CD4-positive, alpha-beta T cell treated with Interleukin-12 subunit alpha and Interleukin-12 subunit beta, for 1 hour (primary cell): ENCODE results near the gene SLC4A8.

ENCODE experiments used
- DNase-seq: peaks from one replicate; pipeline ENCODE4 v3.0.0-alpha.2; 2020

SLC4A8 gene

GRCh38 chr12:51424662-51425539 is at the start of gene SLC4A8:
Gene SLC4A8, plus strand, starts transcription at chr12:51424831. Its CDS starts 157 bp downstream, at chr12:51424988.
- DNase-seq, result peak; percentile 86

- no peak for DNase-seq
These were observed 49.8 kb upstream of the SLC4A8 start for GRCh38 chr12:51374856-51375255.

- DNase-seq, result no peak
These were observed 47.3 kb upstream of the SLC4A8 start for GRCh38 chr12:51377099-51377984.

GRCh38 chr12:51378749-51379148 is 45.9 kb upstream of the SLC4A8 start:
- no peak for DNase-seq

DNA sequence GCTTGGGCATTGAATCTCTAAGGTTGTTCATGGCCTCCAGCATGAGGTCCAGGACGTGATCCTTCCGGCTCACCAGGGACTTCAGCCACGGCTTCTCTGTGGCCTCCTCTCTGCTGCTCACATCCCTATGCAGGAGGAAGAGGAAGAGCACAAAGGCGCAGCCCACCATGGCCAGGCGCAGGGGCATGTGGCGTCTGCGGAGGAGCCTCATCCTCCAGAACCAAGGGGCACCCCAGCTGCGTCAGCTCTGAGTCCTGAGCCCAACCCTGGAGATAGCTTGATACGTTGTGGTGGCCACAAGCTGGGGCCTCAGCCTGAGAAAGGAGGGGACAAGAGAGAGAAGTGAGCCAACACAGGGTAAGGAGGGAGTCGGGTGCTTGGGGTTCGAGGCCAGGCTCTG is 45.1 kb upstream of the SLC4A8 start:
- no peak for DNase-seq

- no peak for DNase-seq
These were observed 43.2 kb upstream of the SLC4A8 start for GRCh38 chr12:51381226-51382079.

DNA sequence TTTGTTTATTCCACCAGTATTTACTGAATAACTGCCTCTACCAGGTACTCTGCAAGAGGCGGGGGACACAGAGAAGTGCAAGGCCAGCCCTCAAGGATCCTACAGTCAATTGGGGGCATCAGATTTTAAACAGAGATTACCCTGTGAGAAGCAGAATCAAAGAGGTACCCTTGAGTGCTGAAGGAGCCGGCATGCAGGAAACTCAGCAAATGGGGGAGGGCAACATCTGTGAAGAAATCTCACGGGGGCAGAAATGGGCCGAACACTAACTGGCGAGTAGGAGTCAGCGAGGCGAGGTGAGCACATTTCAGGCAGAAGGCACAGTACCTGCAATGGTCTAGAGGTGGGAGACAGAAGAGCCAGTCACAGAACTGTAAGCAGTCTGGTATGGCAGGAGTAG is 42.5 kb upstream of the SLC4A8 start:
- DNase-seq, result no peak

DNA sequence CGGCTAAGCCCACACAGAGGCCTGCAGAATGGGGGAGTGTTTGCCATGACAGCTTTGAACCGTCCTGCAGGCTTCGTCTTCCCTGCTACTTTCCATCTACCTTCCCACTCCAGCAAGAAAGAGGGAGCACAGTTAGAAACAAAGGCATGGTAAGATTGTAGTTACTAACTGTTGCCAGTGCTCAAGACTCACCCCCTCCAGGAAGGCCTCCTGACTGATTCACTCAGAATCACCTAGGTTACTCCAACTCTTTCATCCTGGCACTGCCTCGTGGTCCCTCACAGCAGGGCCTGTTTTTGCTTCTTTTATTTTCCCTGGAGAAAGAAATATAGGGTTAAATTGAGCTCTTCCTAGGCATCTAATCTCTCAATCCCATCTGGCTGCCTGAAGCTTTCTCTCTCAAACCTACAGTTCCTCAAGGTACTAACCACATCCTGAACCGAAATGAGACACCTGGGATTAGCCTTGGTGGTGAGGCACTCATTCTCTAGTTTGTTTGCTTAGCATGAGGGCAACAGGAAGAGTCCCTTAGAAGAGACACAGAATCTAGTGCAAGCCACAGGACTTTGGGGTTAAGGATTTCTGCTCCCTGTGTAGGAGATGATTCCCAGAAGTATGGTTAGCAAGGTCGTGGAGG is 41.2 kb upstream of the SLC4A8 start:
- no peak for DNase-seq

DNA sequence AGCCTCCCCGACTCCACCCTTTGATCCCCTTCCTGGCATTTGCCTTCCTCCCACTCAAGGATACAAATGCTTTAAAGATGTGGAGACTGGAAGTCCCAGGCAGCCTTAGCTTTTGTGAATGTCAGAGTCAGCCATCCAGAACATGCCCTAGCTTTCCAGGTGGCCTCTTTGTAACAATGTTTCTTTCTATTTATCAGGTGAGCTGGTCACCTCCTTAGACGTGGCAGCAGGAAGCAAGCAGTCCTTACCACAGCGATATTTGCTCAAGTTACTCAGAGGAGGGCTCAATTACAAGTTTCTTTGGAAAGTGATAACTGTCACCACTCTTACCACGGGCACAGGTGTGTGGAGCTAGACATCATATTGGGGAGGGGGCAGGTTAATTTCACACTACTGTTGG is 38.3 kb upstream of the SLC4A8 start:
- DNase-seq, result no peak

GRCh38 chr12:51388069-51388799 is 36.4 kb upstream of the SLC4A8 start:
- no peak for DNase-seq

DNA sequence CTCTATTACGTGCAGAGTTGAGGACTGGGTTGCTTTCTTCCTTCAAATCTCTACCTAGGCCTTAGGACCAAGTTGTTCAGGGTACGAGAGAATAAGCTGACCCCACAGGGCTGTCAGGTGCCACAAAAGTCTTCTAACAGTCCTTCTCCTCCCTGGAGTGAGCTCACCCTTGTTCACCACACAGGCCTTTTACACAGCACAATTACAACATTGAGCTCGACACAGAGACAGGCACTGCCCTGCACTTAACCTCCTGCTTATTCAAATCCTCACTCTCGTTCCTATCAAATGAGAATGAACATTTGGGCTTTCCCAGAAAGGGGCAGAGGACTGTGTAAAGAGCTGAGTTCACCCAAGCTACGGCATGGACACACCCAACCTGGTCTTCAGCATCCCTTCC is 35.8 kb upstream of the SLC4A8 start:
- no peak for DNase-seq

DNA sequence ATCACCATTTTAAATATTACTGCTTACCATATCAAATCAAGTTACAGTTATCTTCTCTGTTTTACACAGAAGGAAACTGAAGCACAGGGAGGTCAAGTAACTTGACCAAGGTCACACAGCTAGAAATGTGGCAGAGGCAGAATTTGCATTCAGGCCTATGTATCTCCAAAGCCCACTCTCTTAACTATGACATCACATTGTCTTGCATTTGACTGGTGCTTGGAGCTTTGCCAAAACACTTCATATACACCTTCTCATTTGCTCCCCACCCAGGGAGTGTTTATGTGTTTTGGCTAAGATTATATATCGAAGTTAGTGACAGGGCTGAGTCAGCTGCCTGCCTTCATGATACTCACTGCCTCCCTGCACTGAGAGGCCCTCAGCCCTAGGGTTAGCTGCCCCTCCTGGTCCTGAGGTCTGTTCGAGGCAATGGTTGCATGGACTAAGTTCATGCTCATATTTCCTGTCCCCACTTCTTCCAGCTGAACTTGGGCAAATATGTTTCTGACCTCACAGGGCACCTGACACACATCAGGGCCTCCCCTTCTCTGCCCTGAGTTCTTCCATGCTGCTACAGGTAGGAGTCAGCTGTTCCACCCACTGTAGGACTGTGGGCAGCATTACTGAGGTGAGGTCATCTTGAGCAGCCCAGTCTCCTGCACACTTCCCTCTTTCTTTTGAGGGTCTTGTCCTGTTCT is 35.2 kb upstream of the SLC4A8 start:
- DNase-seq, result no peak

DNA sequence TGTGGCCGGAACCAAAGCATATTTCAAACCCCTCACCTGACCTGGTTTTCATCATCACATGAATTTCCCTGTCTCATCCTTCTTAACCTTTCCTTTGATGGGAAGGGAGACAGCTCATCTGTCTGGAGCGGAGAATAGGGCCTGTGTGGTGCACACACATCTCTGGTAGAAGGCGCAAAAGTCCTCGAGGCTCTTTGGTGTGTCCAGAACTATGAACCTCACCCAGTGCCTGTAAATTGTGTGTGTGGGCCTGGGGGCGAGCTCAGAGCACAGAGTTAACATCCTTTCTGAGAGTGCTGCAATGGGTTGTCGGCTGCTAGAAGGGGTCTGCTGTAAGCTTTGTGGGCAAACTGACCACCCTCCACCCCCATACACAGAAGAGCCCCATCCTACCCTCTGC is 34.2 kb upstream of the SLC4A8 start:
- no peak for DNase-seq

- no peak for DNase-seq
These were observed 33.7 kb upstream of the SLC4A8 start for GRCh38 chr12:51390891-51391282.

DNA sequence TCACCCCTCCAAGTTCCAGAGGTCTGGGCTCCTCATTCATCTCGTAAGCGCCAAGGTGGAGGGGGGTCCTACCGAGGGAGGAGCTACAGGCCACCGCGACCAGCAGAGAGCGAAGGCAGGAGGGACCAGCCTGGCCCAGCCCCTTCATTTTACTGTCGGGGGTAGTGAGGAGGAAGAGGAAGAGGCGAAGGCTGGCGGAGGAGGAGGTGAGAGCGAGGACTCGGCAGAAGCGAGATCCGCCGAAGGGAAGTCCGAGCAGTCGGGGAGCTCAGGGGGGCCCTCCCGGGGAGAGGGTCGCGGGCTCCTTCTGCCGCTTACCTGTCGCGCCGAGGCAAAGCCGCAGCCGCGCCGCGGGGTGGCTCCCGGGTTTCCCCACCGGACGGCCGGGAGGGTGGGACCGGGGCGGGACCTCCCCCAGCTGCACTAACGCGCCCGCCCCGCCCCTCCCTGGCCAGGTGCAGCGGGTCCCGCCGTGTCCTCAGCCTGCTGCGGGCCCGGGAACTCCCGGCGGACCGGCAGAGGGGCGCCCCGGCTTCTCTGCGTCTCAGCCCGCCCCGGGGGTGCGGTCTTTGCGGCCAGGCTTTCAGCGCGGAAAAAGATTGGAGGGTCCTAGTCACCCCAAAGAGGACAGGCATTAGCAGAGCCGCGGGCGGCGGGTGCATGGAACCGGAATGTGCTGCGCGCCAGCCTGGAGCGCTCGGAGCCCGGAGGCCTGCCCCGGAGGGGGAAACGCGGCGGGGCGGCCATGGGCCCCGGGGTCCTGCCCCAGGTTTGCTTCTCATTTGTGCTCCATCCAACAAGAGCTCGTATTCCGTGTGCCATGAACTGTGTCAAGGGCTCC is 33.1 kb upstream of the SLC4A8 start, which contains the start of gene GALNT6:
Gene GALNT6, minus strand, starts transcription at position 124 of the 841 bp plus-strand sequence. CDS start 11,625 bp downstream, outside the sequence.
- peak; percentile 82 for DNase-seq

- no peak for DNase-seq
These were observed 31.9 kb upstream of the SLC4A8 start for GRCh38 chr12:51392556-51393237.

DNA sequence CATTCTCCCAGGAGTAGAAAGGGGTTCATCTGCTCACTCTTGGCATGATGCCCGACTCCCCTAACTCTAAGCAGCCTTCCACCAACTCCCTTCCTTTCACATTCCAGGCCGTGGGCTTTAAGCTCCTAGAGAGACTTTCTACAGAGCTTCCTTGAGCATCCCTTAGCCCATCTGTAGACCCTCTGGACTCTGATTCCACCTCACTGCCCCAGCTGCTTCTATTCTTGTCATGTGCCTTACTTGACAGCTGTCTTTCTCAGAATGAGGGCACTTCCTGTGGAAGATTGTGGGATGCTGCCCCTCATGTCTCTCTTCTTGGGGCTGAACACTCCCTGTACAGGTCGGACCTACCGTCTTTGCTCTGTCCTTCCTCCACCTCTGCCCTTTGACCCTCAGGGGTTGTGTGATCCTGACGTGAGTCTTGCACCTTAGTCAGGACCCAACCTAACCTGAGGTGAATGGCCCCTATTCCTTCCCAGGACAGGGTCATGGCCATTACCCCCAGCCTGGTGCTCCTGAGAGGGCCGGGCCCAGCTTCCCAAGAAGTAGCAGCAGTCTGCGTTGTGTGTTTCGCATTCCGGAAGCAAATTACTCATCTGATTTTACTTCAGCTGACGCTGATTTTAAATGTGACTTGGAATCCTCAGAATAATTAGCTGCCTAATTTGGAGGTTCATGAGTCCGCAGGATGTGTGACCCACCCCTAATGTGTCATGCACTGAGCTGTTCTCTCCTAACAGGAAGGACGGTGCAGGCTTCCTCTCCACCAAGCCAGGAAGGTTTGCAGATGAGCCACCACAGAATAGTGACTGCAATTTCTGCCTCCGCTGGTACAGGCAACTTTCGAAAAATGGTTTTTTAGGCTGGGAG is 30.7 kb upstream of the SLC4A8 start:
- DNase-seq, result peak; percentile 59
